Suprapubic skin (tissue), 4 donors: ENCODE results near the gene UNC45A. TPM values are rescaled to one million over a fixed set of nuclear protein-coding genes. Genes with fewer than 3 reads are reported as not detected.
"Not testable (repeated sequence)": the region's sequence is repeated elsewhere in the genome, so short reads cannot be mapped to it uniquely, and the experiment has no call there.

Source experiments
- DNase-seq, 2 donors: peaks; one replicate each; pipeline ENCODE4 v3.0.0-alpha.2; 2019; ENCODE audit warnings: low spot score in 2 of 2
- H3K27ac ChIP-seq: fragments of 200-600 bp; sonication (generic); one replicate; pipeline ENCODE4 v1.5.1; 2019
- H3K27me3 ChIP-seq: fragments of 200-600 bp; sonication (generic); one replicate; pipeline ENCODE4 v1.5.1; 2019
- H3K36me3 ChIP-seq: fragments of 200-600 bp; sonication (generic); one replicate; pipeline ENCODE4 v1.5.1; 2019
- H3K4me1 ChIP-seq: fragments of 200-600 bp; sonication (generic); one replicate; pipeline ENCODE4 v1.5.1; 2019
- H3K4me3 ChIP-seq: fragments of 200-600 bp; sonication (generic); one replicate; pipeline ENCODE4 v1.5.1; 2019; ENCODE audit warnings: mild to moderate bottlenecking
- H3K9me3 ChIP-seq: fragments of 200-600 bp; sonication (generic); one replicate; pipeline ENCODE4 v1.5.1; 2019
- EP300 ChIP-seq: sonication (generic); formaldehyde crosslinking; IDR thresholded peaks from one replicate; pipeline ENCODE4 v1.6.1; 2017; ENCODE audit warnings: antibody characterized with exemption
- POLR2A ChIP-seq, 2 donors: fragments of 450-650 bp; IDR thresholded peaks; one replicate each; pipeline ENCODE4 v1.6.1; 2017; ENCODE audit warnings: antibody characterized with exemption in 2 of 2, mild to moderate bottlenecking in 2 of 2, moderate library complexity in 2 of 2
- POLR2AphosphoS5 ChIP-seq, 3 donors: sonication (generic); formaldehyde crosslinking; IDR thresholded peaks; one replicate each; pipeline ENCODE4 v1.6.1; 2017; ENCODE audit warnings: antibody characterized with exemption in 3 of 3
- WGBS: methylation state at CpG from one replicate; pipeline ENCODE4 v1.1.5; 2018; 5-methylcytosine and 5-hydroxymethylcytosine counted together
- total RNA-seq, 4 donors: library from RNA; depleted of rRNA; stranded (reverse); fragments of >200 nt; gene quantifications; one replicate each; pipeline ENCODE4 v1.1.0, GENCODE V29; 2016
- TF ChIP-seq, protein P1 (sequence below), 2 donors: fragments of 200-600 bp in 1 of 2; fragments of 450-650 bp in 1 of 2; sonication (generic) in 1 of 2; IDR thresholded peaks; one replicate each; pipeline ENCODE4 v1.5.1; 2016 to 2019; ENCODE audit warnings: antibody characterized with exemption in 2 of 2, mild to moderate bottlenecking in 1 of 2, moderate library complexity in 1 of 2

Gene UNC45A
- total RNA-seq, 4 donors from 2014 or later = 52.4 to 94.5 (median 67.8) TPM

DNA sequence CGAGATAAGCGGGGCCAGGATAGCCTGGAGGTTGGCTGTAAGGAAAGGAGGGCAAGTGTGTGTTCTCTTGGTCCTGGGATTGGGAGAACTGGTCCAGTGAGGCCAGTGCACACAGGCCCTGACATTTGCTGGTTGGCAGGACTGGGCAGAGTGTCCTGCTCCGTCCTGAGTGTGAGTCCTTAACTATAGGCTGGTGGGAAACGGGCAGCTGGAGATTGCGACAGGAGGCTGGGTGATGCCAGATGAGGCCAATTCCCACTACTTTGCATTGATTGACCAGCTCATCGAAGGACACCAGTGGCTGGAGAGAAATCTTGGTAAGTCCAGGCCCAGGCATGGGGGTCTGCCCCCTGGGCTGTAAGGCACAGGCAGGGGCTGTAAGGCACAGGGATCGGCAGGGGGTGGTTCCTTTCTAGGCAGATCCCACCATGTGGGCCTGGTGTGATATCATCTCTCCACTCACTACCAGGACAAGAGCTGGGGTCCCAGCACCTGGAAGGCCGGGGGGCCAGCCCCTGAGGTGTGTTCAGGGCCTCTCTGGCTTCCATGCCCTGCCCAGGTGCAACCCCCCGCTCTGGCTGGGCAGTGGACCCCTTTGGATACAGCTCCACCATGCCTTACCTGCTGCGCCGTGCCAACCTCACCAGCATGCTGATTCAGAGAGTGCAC is 28.8 kb upstream of the UNC45A start:
- Histone ChIP-seq H3K9me3 (no peaks in the 10 kb centered on the region), H3K4me3 (no peak overlapping the region), H3K27ac (no peak overlapping the region), H3K36me3 (peaks cover 60% of the 10 kb centered on the region), H3K27me3 (no peaks in the 10 kb centered on the region), H3K4me1 (peaks cover 18% of the 10 kb centered on the region)
- TF ChIP-seq, protein P1, sequence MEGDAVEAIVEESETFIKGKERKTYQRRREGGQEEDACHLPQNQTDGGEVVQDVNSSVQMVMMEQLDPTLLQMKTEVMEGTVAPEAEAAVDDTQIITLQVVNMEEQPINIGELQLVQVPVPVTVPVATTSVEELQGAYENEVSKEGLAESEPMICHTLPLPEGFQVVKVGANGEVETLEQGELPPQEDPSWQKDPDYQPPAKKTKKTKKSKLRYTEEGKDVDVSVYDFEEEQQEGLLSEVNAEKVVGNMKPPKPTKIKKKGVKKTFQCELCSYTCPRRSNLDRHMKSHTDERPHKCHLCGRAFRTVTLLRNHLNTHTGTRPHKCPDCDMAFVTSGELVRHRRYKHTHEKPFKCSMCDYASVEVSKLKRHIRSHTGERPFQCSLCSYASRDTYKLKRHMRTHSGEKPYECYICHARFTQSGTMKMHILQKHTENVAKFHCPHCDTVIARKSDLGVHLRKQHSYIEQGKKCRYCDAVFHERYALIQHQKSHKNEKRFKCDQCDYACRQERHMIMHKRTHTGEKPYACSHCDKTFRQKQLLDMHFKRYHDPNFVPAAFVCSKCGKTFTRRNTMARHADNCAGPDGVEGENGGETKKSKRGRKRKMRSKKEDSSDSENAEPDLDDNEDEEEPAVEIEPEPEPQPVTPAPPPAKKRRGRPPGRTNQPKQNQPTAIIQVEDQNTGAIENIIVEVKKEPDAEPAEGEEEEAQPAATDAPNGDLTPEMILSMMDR (IDR thresholded peaks at IDR 0.05) = no peak
- TF ChIP-seq POLR2AphosphoS5 (IDR thresholded peaks at IDR 0.05) (no peak), POLR2A (IDR thresholded peaks at IDR 0.05) (no peak), EP300 (no peak)
- 97% methylated on average over 7 of the region's 11 CpGs for WGBS
- DNase-seq = peak in 1 of 2 donors; percentile 73

DNA sequence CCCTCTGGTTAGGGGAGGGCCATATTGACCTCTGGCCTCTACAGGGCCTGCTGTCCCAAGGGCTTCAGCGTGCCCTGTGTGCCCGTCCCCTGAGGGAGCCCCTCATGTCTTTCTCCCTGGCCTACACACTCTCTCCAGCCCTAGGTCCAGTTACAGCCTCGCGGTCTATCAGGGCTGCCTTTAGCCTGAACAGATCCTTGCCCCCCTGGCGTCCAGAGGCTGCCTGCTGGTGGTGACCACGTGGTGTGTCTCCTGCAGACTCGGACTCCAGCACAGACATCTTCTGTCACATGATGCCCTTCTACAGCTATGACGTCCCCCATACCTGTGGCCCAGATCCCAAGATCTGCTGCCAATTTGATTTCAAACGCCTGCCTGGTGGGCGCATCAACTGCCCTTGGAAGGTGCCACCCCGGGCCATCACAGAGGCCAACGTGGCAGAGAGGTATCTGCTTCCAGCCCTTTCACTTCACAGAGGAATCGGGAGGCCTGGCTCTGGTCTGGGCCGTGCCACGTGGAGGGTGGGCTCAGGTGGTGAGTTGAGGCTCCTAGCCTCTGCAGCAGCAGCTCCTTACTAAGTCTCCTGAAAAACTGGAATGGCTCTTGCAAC is 27.9 kb upstream of the UNC45A start:
- 55% methylated on average over 5 of the region's 15 CpGs for WGBS
- no peak for DNase-seq
- H3K27ac ChIP-seq = no peak overlapping the region
- no peaks in the 10 kb centered on the region for H3K9me3 ChIP-seq
- H3K4me3 ChIP-seq = no peak overlapping the region
- peaks cover 12% of the 10 kb centered on the region for H3K4me1 ChIP-seq
- H3K27me3 ChIP-seq = no peaks in the 10 kb centered on the region
- peaks cover 69% of the 10 kb centered on the region for H3K36me3 ChIP-seq
- TF ChIP-seq, protein P1 (IDR thresholded peaks at IDR 0.05) = no peak
- TF ChIP-seq POLR2A (IDR thresholded peaks at IDR 0.05) = no peak
- TF ChIP-seq EP300 = no peak
- no peak for TF ChIP-seq POLR2AphosphoS5 (IDR thresholded peaks at IDR 0.05)

DNA sequence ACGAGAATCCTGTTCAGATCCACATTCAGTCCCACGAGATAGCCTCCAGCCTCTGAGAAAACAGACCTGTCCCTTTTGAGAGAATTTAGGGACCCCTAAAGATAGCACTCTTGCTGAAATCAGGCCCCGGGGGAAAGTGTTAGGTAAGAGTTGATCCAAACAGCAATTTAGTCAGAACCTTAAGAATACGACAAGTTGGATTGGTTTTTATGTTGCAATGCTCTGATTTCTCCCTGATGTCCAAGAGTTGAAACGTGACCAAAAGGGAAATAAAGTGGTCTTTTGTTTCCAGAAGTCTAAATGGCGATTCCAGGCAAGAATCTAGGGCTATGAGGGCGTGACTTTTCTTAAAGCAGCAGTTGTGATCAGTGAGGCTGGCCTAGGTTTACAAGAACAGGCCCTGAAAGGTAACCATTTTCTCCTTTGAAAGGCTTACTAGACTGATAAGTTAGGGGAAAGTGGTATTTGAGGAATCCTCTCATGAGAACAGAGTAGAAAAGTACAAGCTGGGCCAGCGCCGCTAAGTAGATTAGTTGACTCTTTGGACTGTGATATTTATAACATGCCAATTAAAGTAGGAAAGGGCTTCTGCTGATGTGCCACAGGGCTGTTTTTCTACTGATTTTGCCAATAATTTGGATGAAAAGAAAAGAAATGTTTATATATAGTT is 27.1 kb upstream of the UNC45A start:
- H3K9me3 ChIP-seq = no peaks in the 10 kb centered on the region
- peaks cover 12% of the 10 kb centered on the region for H3K4me1 ChIP-seq
- H3K27ac ChIP-seq = no peak overlapping the region
- H3K36me3 ChIP-seq = peaks cover 77% of the 10 kb centered on the region
- no peaks in the 10 kb centered on the region for H3K27me3 ChIP-seq
- H3K4me3 ChIP-seq = no peak overlapping the region
- no peak for TF ChIP-seq POLR2AphosphoS5 (IDR thresholded peaks at IDR 0.05)
- TF ChIP-seq POLR2A (IDR thresholded peaks at IDR 0.05) = no peak
- no peak for TF ChIP-seq EP300
- TF ChIP-seq, protein P1 (IDR thresholded peaks at IDR 0.05) = no peak
- no peak for DNase-seq
- WGBS = 76% methylated on average over 9 of the region's 9 CpGs

DNA sequence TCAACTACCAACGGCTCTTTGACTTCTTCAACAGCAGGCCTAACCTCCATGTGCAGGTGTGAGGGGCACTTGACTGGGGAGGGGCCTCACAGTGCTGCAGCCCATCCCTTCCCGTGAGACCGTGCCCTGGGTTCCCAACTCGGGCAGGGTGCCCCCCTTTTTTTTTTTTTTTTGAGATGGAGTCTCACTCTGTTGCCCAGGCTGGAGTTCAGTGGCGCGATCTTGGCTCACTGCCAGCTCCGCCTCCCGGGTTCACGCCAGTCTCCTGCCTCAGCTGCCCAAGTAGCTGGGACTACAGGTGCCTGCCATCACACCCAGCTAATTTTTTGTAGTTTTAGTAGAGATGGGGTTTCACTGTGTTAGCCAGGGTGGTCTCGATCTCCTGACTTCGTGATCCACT is 25.6 kb upstream of the UNC45A start:
- H3K9me3 ChIP-seq, H3K27me3 ChIP-seq, DNase-seq, H3K4me1 ChIP-seq, H3K4me3 ChIP-seq, H3K27ac ChIP-seq: not testable (repeated sequence)
- H3K36me3 ChIP-seq = peaks cover 91% of the 10 kb centered on the region
- WGBS = 76% methylated on average over 11 of the region's 11 CpGs

DNA sequence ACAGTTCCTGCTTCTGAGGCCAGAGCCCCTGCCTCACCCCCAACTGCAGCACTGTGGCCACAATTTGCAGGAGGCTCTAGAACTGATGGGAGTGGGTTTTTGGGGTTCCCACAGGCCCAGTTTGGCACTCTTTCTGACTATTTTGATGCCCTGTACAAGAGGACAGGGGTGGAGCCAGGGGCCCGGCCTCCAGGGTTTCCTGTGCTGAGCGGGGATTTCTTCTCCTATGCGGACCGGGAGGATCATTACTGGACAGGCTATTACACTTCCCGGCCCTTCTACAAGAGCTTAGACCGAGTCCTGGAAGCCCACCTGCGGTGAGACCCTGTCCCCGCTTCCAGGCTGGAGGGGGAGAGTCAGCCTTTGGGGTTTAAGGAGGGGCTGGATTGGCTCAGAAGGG is 25.1 kb upstream of the UNC45A start:
- no peak overlapping the region for H3K27ac ChIP-seq
- H3K4me1 ChIP-seq = no peaks in the 10 kb centered on the region
- no peak for DNase-seq
- TF ChIP-seq POLR2AphosphoS5 (IDR thresholded peaks at IDR 0.05) (no peak), POLR2A (IDR thresholded peaks at IDR 0.05) (no peak), EP300 (no peak)
- TF ChIP-seq, protein P1 (IDR thresholded peaks at IDR 0.05) = no peak
- 85% methylated on average over 5 of the region's 8 CpGs for whole genome bisulfite sequencing
- H3K36me3 ChIP-seq = peaks cover 97% of the 10 kb centered on the region
- no peak overlapping the region for H3K4me3 ChIP-seq
- no peaks in the 10 kb centered on the region for H3K27me3 ChIP-seq
- H3K9me3 ChIP-seq = no peaks in the 10 kb centered on the region
